ENCODE results near the gene BTBD9. TPM values are rescaled to one million over a fixed set of nuclear protein-coding genes. Genes with fewer than 3 reads are reported as not detected.
A peak's percentile ranks its signal among the peaks of the same experiment; 100 is the strongest.

BTBD9 gene
- total RNA-seq, 1 donor from 2014 or later = 10.3 TPM

DNA sequence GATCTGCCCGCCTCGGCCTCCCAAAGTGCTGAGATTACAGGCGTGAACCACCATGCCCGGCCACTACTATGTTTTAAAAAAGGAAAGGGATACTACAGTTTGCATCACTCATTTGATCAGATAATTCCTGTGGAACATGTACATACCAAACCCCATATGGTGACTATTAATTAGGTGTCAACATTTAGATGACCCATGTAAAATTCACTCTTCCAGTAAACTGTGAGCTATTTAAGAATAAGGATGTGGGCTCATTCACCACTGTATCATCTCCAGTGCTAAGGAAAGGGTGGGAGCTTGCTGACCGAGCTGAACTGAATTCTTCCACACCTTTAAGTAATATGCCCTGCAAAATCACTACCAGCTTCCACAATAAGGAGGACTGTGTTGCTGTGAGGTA, 127.5 kb downstream of the BTBD9 start:
- H3K4me1 ChIP-seq (ENCODE audit: insufficient read depth, low read length) = peaks cover 20% of the 10 kb centered on the region
- H3K4me2 ChIP-seq (ENCODE audit: low read length) = no peak overlapping the region
- H3K36me3 ChIP-seq (ENCODE audit: insufficient read depth, low read length) = no peaks in the 10 kb centered on the region
- no peak overlapping the region for H3K9ac ChIP-seq (ENCODE audit: low read length)
- H3K4me3 ChIP-seq (ENCODE audit: insufficient read depth, low read depth, low read length) = no peak overlapping the region
- TF ChIP-seq, protein P1, sequence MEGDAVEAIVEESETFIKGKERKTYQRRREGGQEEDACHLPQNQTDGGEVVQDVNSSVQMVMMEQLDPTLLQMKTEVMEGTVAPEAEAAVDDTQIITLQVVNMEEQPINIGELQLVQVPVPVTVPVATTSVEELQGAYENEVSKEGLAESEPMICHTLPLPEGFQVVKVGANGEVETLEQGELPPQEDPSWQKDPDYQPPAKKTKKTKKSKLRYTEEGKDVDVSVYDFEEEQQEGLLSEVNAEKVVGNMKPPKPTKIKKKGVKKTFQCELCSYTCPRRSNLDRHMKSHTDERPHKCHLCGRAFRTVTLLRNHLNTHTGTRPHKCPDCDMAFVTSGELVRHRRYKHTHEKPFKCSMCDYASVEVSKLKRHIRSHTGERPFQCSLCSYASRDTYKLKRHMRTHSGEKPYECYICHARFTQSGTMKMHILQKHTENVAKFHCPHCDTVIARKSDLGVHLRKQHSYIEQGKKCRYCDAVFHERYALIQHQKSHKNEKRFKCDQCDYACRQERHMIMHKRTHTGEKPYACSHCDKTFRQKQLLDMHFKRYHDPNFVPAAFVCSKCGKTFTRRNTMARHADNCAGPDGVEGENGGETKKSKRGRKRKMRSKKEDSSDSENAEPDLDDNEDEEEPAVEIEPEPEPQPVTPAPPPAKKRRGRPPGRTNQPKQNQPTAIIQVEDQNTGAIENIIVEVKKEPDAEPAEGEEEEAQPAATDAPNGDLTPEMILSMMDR (IDR thresholded peaks at IDR 0.05; ENCODE audit: insufficient read depth, low read depth, low read length) = no peak
- TF ChIP-seq EZH2 (IDR thresholded peaks at IDR 0.05; ENCODE audit: insufficient read depth, low read length) = no peak
- H3K9me3 Mint-ChIP-seq (ENCODE audit: unreplicated experiment) = no peaks in the 10 kb centered on the region
- FAIRE-seq = no peak
- no peak overlapping the region for H3K4me3 Mint-ChIP-seq (ENCODE audit: unreplicated experiment)
- H3K4me1 Mint-ChIP-seq (ENCODE audit: low read depth, unreplicated experiment) = peaks cover 18% of the 10 kb centered on the region
- H3K27me3 ChIP-seq (ENCODE audit: insufficient read depth, low read length) = no peaks in the 10 kb centered on the region
- no peaks in the 10 kb centered on the region for H3K36me3 Mint-ChIP-seq (ENCODE audit: low read depth, unreplicated experiment)
- no peaks in the 10 kb centered on the region for H3K9me3 ChIP-seq (ENCODE audit: insufficient read depth, low read depth, low read length)
- H3K27ac Mint-ChIP-seq (ENCODE audit: unreplicated experiment) = no peak overlapping the region
- peaks cover under 1% of the 10 kb centered on the region for H4K20me1 ChIP-seq (ENCODE audit: insufficient read depth, low read length)
- no peaks in the 10 kb centered on the region for H3K79me2 ChIP-seq (ENCODE audit: insufficient read depth, low read length)
- DNase-seq (ENCODE audit: low read depth) = peak; percentile 58
- H3K27me3 Mint-ChIP-seq (ENCODE audit: low read depth, unreplicated experiment) = no peaks in the 10 kb centered on the region
- H2AFZ ChIP-seq (ENCODE audit: low read depth, low read length) = no peak overlapping the region
- H3K27ac ChIP-seq (ENCODE audit: low read depth, low read length) = no peak overlapping the region

DNA sequence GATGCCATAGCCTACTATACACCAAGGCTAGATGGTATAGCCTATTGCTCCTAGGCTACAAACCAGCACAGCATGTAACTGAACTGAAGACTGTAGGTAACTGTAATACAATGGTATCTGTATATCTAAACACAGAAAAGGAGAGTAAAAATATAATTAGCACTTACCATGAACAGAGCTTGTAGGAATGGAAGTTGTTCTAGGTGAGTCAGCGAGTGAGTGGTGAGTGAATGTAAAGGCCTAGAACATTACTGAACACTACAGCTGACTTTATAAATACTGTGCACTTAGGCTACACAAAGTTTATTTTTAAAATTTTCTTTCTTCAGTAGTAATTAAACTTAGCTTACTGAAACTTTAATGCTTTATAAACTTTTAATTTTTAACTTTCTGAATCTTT, 129.5 kb downstream of the BTBD9 start:
- H3K27me3 ChIP-seq (ENCODE audit: insufficient read depth, low read length) = no peaks in the 10 kb centered on the region
- Mint-ChIP-seq H3K36me3 (ENCODE audit: low read depth, unreplicated experiment) (no peaks in the 10 kb centered on the region), H3K4me3 (ENCODE audit: unreplicated experiment) (no peak overlapping the region), H3K4me1 (ENCODE audit: low read depth, unreplicated experiment) (peaks cover 8% of the 10 kb centered on the region), H3K9me3 (ENCODE audit: unreplicated experiment) (no peaks in the 10 kb centered on the region), H3K27ac (ENCODE audit: unreplicated experiment) (peak overlapping the region; percentile 88), H3K27me3 (ENCODE audit: low read depth, unreplicated experiment) (no peaks in the 10 kb centered on the region)
- H3K9ac ChIP-seq (ENCODE audit: low read length) = peak overlapping the region; percentile 17
- H3K27ac ChIP-seq (ENCODE audit: low read depth, low read length) = peak overlapping the region; percentile 87
- no peaks in the 10 kb centered on the region for H4K20me1 ChIP-seq (ENCODE audit: insufficient read depth, low read length)
- DNase-seq (ENCODE audit: low read depth) (peak; percentile 52), FAIRE-seq (peak; percentile 32)
- H3K4me1 ChIP-seq (ENCODE audit: insufficient read depth, low read length) = peaks cover 20% of the 10 kb centered on the region
- no peaks in the 10 kb centered on the region for H3K36me3 ChIP-seq (ENCODE audit: insufficient read depth, low read length)
- no peaks in the 10 kb centered on the region for H3K79me2 ChIP-seq (ENCODE audit: insufficient read depth, low read length)
- H3K4me2 ChIP-seq (ENCODE audit: low read length) = peak overlapping the region; percentile 65
- no peak overlapping the region for H3K4me3 ChIP-seq (ENCODE audit: insufficient read depth, low read depth, low read length)
- no peaks in the 10 kb centered on the region for H3K9me3 ChIP-seq (ENCODE audit: insufficient read depth, low read depth, low read length)
- TF ChIP-seq, protein P1 (IDR thresholded peaks at IDR 0.05; ENCODE audit: insufficient read depth, low read depth, low read length) = no peak
- TF ChIP-seq EZH2 (IDR thresholded peaks at IDR 0.05; ENCODE audit: insufficient read depth, low read length) = no peak
- no peak overlapping the region for H2AFZ ChIP-seq (ENCODE audit: low read depth, low read length)

DNA sequence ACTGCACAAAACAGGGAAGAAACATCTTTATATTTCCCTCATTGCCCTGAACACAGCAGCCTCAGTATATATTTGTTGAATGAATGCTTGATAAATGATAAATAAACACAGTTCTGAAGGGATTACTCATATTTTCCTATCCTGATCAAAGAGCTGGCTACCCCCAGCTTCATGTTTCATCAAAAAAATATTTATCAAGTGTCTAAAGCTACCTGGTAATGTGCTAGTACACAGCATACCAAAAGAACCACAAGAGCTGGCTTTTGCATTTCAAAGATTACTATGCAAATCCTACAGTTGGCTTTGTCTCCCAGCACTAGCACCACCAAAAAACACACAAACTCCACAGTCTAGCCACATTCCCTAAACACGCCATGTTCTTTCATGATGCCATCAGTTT, 130.0 kb downstream of the BTBD9 start:
- H3K4me3 Mint-ChIP-seq (ENCODE audit: unreplicated experiment) = no peak overlapping the region
- Histone ChIP-seq H4K20me1 (ENCODE audit: insufficient read depth, low read length) (no peaks in the 10 kb centered on the region), H3K4me1 (ENCODE audit: insufficient read depth, low read length) (peaks cover 20% of the 10 kb centered on the region), H3K4me3 (ENCODE audit: insufficient read depth, low read depth, low read length) (no peak overlapping the region), H3K27me3 (ENCODE audit: insufficient read depth, low read length) (no peaks in the 10 kb centered on the region), H3K27ac (ENCODE audit: low read depth, low read length) (peak overlapping the region; percentile 87), H2AFZ (ENCODE audit: low read depth, low read length) (no peak overlapping the region), H3K36me3 (ENCODE audit: insufficient read depth, low read length) (no peaks in the 10 kb centered on the region), H3K9me3 (ENCODE audit: insufficient read depth, low read depth, low read length) (no peaks in the 10 kb centered on the region), H3K4me2 (ENCODE audit: low read length) (peak overlapping the region; percentile 65), H3K9ac (ENCODE audit: low read length) (peak overlapping the region; percentile 17), H3K79me2 (ENCODE audit: insufficient read depth, low read length) (no peaks in the 10 kb centered on the region)
- H3K27me3 Mint-ChIP-seq (ENCODE audit: low read depth, unreplicated experiment) = no peaks in the 10 kb centered on the region
- FAIRE-seq (no peak), DNase-seq (ENCODE audit: low read depth) (peak; percentile 97)
- TF ChIP-seq, protein P1 (IDR thresholded peaks at IDR 0.05; ENCODE audit: insufficient read depth, low read depth, low read length) = no peak
- H3K27ac Mint-ChIP-seq (ENCODE audit: unreplicated experiment) = peak overlapping the region; percentile 88
- H3K9me3 Mint-ChIP-seq (ENCODE audit: unreplicated experiment) = no peaks in the 10 kb centered on the region
- no peaks in the 10 kb centered on the region for H3K36me3 Mint-ChIP-seq (ENCODE audit: low read depth, unreplicated experiment)
- H3K4me1 Mint-ChIP-seq (ENCODE audit: low read depth, unreplicated experiment) = peaks cover 8% of the 10 kb centered on the region
